D341Med (cell line): ENCODE results near the gene ROBO1.
"Not testable (repeated sequence)": the region's sequence is repeated elsewhere in the genome, so short reads cannot be mapped to it uniquely, and the experiment has no call there.

Experiments used
- DNase-seq: peaks from one replicate; pipeline ENCODE4 v3.0.0; 2012; ENCODE audit warnings: low spot score

ROBO1 gene

GRCh38 chr3:78792733-78793132, 975.1 kb downstream of the ROBO1 start:
- DNase-seq: no peak

- no peak for DNase-seq
Observed at GRCh38 chr3:78792212-78792611, 975.6 kb downstream of the ROBO1 start.

- peak; percentile 14 for DNase-seq
Observed at GRCh38 chr3:78791753-78792152, 976.0 kb downstream of the ROBO1 start.

GRCh38 chr3:78788839-78789238, 979.0 kb downstream of the ROBO1 start:
- no peak for DNase-seq

- no peak for DNase-seq
Observed at GRCh38 chr3:78785004-78785403, 982.8 kb downstream of the ROBO1 start.

- peak; percentile 34 for DNase-seq
Observed at GRCh38 chr3:78781351-78781750, 986.4 kb downstream of the ROBO1 start.

GRCh38 chr3:78765671-78766485, 1001.9 kb downstream of the ROBO1 start:
- no peak for DNase-seq

GRCh38 chr3:78764634-78765033, 1003.2 kb downstream of the ROBO1 start:
- DNase-seq: no peak

GRCh38 chr3:78762121-78762520, 1005.7 kb downstream of the ROBO1 start:
- no peak for DNase-seq

- no peak for DNase-seq
Observed at GRCh38 chr3:78761126-78761525, 1006.7 kb downstream of the ROBO1 start.

- no peak for DNase-seq
Observed at GRCh38 chr3:78757731-78758130, 1010.1 kb downstream of the ROBO1 start.

GRCh38 chr3:78754066-78754743, 1013.6 kb downstream of the ROBO1 start:
- DNase-seq: no peak

- no peak for DNase-seq
Observed at GRCh38 chr3:78751266-78751665, 1016.5 kb downstream of the ROBO1 start.

GRCh38 chr3:78750291-78750690, 1017.5 kb downstream of the ROBO1 start:
- DNase-seq: not testable (repeated sequence)

GRCh38 chr3:78749056-78749455, 1018.7 kb downstream of the ROBO1 start:
- DNase-seq: no peak

- no peak for DNase-seq
Observed at GRCh38 chr3:78745847-78746246, 1022.0 kb downstream of the ROBO1 start.

GRCh38 chr3:78742491-78742890, 1025.3 kb downstream of the ROBO1 start:
- no peak for DNase-seq

- DNase-seq: no peak
Observed at GRCh38 chr3:78742041-78742440, 1025.8 kb downstream of the ROBO1 start.

GRCh38 chr3:78741066-78741645, 1026.6 kb downstream of the ROBO1 start:
- no peak for DNase-seq

GRCh38 chr3:78738833-78739232, 1029.0 kb downstream of the ROBO1 start:
- no peak for DNase-seq

GRCh38 chr3:78737988-78738387, 1029.8 kb downstream of the ROBO1 start:
- peak; percentile 49 for DNase-seq

- DNase-seq: no peak
Observed at GRCh38 chr3:78736863-78737262, 1030.9 kb downstream of the ROBO1 start.

- DNase-seq: no peak
Observed at GRCh38 chr3:78734048-78734637, 1033.7 kb downstream of the ROBO1 start.
